Mucosa of stomach (tissue), 1 donor: Measurements from ENCODE around the gene ZNF816.
"Not testable (repeated sequence)": the region's sequence is repeated elsewhere in the genome, so short reads cannot be mapped to it uniquely, and the experiment has no call there.

ENCODE experiments used
- H3K27me3 ChIP-seq: one replicate; pipeline ENCODE4 v1.7.0; 2013; ENCODE audit warnings: mild to moderate bottlenecking, low read length; ENCODE audit not compliant: control insufficient read depth, insufficient read depth
- H3K36me3 ChIP-seq: one replicate; pipeline ENCODE4 v1.7.0; 2013; ENCODE audit warnings: low read length; ENCODE audit not compliant: control insufficient read depth, insufficient read depth
- H3K4me1 ChIP-seq: one replicate; pipeline ENCODE4 v1.7.0; 2013; ENCODE audit warnings: mild to moderate bottlenecking, low read length; ENCODE audit not compliant: control insufficient read depth, insufficient read depth
- H3K4me3 ChIP-seq: one replicate; pipeline ENCODE4 v1.7.0; 2013; ENCODE audit warnings: low read length
- H3K9ac ChIP-seq: one replicate; pipeline ENCODE4 v1.7.0; 2013; ENCODE audit warnings: mild to moderate bottlenecking, low read length, moderate library complexity
- H3K9me3 ChIP-seq: one replicate; pipeline ENCODE4 v1.7.0; 2013; ENCODE audit warnings: mild to moderate bottlenecking, low read length, moderate library complexity; ENCODE audit not compliant: control insufficient read depth
- donor health status: Pancreatic carcinoma.

Gene ZNF816

DNA sequence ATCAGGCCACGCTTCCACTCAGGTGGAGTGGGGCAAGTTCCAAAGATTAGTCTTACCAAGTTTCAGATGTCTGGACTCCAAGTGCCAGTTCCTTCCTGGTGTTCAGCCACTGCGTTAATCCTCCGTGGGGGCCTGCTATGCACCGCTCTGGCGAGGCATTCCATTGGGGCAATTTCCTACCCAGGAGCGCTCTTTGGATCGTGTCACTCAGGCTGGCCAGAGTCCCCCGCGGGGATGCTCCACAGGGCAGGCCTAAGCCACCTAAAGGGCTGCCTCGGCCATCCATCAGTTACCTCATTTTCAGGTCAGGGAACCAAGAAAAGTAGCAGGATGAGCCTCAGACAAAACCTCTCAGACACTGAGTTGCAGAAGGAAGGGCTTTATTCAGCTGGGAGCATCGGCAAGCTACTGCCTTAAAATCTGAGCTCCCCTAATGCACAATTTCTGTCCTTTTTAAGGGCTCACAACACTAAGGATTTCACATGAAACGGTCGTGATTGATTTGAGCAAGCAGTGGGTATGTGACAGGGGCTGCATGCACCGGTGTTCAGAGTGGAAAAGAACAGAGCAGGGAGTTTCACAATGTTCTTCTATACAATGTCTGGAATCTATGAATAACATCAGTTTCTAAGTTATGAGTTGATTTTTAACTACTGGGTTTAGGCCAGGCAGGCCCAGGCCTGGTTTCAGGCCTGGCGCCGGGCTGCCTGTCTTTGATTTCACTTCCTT, 58.5 kb downstream of the ZNF816 start:
- H3K9me3 ChIP-seq, H3K4me3 ChIP-seq, H3K27me3 ChIP-seq, H3K36me3 ChIP-seq, H3K4me1 ChIP-seq, H3K9ac ChIP-seq: not testable (repeated sequence)

DNA sequence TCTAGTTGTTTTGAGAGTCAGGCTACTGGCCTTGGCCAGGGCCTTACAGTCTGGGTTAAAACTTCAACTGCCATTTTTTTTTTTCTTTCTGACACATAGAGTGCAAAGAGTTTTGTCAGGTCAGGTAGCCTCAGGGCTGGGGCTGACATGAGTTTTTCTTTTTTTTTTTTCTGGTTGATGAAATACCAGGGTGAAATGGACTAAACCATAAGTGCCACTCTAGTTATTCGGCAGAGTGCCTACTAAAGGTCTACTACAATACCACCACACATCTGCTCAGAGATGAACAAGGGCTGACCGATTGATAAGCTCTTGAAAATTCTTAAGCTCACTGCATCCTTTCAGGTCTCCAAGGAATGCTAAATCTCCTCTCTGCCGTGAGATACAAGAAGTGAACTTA, 60.8 kb downstream of the ZNF816 start:
- Histone ChIP-seq H3K4me3 (no peak overlapping the region), H3K4me1 (peaks cover under 1% of the 10 kb centered on the region), H3K9ac (no peak overlapping the region), H3K36me3 (no peaks in the 10 kb centered on the region), H3K27me3 (no peaks in the 10 kb centered on the region), H3K9me3 (no peaks in the 10 kb centered on the region)
